Colonic mucosa (tissue), 4 donors: ENCODE measurements around the gene GFI1B. TPM values are rescaled to one million over a fixed set of nuclear protein-coding genes. Genes with fewer than 3 reads are reported as not detected.

Experiments
- DNase-seq: peaks from one replicate; pipeline ENCODE4 v3.0.0-alpha.2; 2020
- H3K27ac ChIP-seq: fragments of 200-600 bp; one replicate; pipeline ENCODE4 v1.8.0; 2021
- H3K27me3 ChIP-seq: fragments of 200-600 bp; one replicate; pipeline ENCODE4 v1.8.0; 2021
- H3K36me3 ChIP-seq: fragments of 200-600 bp; one replicate; pipeline ENCODE4 v1.8.0; 2021
- H3K4me1 ChIP-seq: fragments of 200-600 bp; one replicate; pipeline ENCODE4 v1.8.0; 2021; ENCODE audit warnings: mild to moderate bottlenecking
- H3K4me3 ChIP-seq: fragments of 200-600 bp; one replicate; pipeline ENCODE4 v1.8.0; 2021
- H3K9ac ChIP-seq, 2 donors: one replicate each; pipeline ENCODE4 v1.7.0; 2013; ENCODE audit warnings: control low read depth in 2 of 2, low read depth in 2 of 2, low read length in 2 of 2
- H3K9me3 ChIP-seq: fragments of 200-600 bp; one replicate; pipeline ENCODE4 v1.8.0; 2021
- intact Hi-C: fragments of 100-400 bp; cut with DNase I; formaldehyde crosslinking; loops from one replicate; pipeline ENCODE4 v1.14.1; 2022
- total RNA-seq, 2 donors: library from RNA; stranded (reverse); fragmentation: NEBNext Ultra II Directional in 1 of 2; extraction: Animal tissue kit (Norgen Biotek cat#: 25700) in 1 of 2; gene quantifications; one replicate each; pipeline ENCODE4 v1.2.1, GENCODE V29; 2021
- TF ChIP-seq, protein P1 (sequence below): fragments of 200-600 bp; IDR thresholded peaks from one replicate; pipeline ENCODE4 v1.8.0; 2022; ENCODE audit warnings: antibody characterized with exemption, mild to moderate bottlenecking
- donor health status: healthy.
- donor health status: DM: no; HTN: no; CAD: no.
- donor health status: DM: no; HTN: no; CAD: no.

GFI1B gene
- total RNA-seq, 2 donors from 2014 or later, result 1.1 to 1.3 TPM

DNA sequence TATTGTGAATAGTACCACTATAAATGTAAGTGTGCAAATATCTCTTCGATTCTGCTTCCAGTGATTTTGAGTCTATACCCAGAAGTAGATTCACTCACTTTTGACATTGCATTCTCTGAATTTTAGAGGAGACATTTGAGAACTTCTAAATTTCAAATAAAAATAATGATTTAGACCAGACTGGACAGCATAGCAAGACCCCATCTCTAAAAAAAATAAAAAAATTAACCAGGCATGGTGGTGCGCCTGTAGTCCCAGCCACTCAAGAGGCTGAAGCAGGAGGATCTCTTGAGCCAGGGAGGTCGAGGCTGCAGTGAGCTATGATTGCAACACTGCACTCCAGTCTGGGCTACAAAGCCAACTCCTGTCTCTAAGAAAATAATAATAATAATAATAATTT, 1.9 kb upstream of the GFI1B start:
- TF ChIP-seq, protein P1, sequence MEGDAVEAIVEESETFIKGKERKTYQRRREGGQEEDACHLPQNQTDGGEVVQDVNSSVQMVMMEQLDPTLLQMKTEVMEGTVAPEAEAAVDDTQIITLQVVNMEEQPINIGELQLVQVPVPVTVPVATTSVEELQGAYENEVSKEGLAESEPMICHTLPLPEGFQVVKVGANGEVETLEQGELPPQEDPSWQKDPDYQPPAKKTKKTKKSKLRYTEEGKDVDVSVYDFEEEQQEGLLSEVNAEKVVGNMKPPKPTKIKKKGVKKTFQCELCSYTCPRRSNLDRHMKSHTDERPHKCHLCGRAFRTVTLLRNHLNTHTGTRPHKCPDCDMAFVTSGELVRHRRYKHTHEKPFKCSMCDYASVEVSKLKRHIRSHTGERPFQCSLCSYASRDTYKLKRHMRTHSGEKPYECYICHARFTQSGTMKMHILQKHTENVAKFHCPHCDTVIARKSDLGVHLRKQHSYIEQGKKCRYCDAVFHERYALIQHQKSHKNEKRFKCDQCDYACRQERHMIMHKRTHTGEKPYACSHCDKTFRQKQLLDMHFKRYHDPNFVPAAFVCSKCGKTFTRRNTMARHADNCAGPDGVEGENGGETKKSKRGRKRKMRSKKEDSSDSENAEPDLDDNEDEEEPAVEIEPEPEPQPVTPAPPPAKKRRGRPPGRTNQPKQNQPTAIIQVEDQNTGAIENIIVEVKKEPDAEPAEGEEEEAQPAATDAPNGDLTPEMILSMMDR, result no peak
- Histone ChIP-seq H3K9me3 (no peaks in the 10 kb centered on the region), H3K27me3 (peaks cover 20% of the 10 kb centered on the region), H3K4me1 (peaks cover 5% of the 10 kb centered on the region), H3K27ac (no peak overlapping the region), H3K36me3 (no peaks in the 10 kb centered on the region), H3K9ac (no peak overlapping the region), H3K4me3 (no peak overlapping the region)
- intact Hi-C loops, result loop anchor here (10.0 kb wide), 2 partner anchors 172 to 472 kb away; no protein-coding TSS in a partner anchor
- no peak for DNase-seq

DNA sequence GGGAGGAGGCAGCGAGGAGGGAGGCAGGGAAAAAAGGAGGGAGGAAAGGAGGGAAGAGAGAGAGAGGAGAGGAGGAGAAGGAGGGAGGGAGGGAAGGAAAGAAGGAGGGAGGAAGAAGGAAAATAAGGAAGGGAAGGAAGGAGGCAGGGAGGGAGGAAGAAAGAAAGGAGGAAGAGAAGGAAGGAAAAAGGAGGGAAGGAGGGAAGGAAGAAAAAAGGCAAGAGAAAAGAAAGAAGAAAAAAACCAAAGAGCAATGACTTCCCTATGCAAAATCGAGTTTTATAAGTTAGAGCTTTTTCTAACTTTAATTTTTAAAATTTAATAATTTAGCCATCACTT, 413 bp upstream of the GFI1B start:
- TF ChIP-seq, protein P1, result no peak
- H3K9me3 ChIP-seq, result no peaks in the 10 kb centered on the region
- intact Hi-C loops, result loop anchor here (10.0 kb wide), 2 partner anchors 173 to 473 kb away; no protein-coding TSS in a partner anchor
- H3K27me3 ChIP-seq, result peaks cover 20% of the 10 kb centered on the region
- no peaks in the 10 kb centered on the region for H3K36me3 ChIP-seq
- H3K4me1 ChIP-seq, result no peaks in the 10 kb centered on the region
- no peak overlapping the region for H3K4me3 ChIP-seq
- DNase-seq, result no peak
- H3K9ac ChIP-seq, result no peak overlapping the region
- H3K27ac ChIP-seq, result no peak overlapping the region

DNA sequence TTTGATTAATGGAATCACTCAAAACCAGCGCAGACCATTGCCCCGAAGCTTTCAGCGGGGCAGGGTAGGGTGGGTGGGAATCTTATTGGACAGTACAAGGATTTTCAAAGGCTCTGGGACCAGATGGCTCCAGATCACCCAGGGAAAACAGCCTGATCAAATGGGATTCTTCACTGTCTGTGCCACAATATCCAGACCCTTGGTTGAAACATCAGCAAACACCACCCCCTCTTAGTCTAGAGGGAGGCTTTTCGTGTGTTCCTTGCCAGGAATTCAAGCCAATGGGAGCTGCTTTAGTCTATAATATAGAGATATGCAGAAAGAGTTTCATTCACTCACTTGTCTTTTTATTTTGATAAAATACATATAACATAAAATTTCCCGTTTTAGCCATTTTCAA, 1.7 kb downstream of the GFI1B start:
- peaks cover 20% of the 10 kb centered on the region for H3K27me3 ChIP-seq
- TF ChIP-seq, protein P1, result no peak
- intact Hi-C loops, result no loop called here
- H3K36me3 ChIP-seq, result no peaks in the 10 kb centered on the region
- H3K9me3 ChIP-seq, result no peaks in the 10 kb centered on the region
- H3K4me3 ChIP-seq, result no peak overlapping the region
- H3K27ac ChIP-seq, result no peak overlapping the region
- no peak overlapping the region for H3K9ac ChIP-seq
- no peaks in the 10 kb centered on the region for H3K4me1 ChIP-seq
- no peak for DNase-seq

DNA sequence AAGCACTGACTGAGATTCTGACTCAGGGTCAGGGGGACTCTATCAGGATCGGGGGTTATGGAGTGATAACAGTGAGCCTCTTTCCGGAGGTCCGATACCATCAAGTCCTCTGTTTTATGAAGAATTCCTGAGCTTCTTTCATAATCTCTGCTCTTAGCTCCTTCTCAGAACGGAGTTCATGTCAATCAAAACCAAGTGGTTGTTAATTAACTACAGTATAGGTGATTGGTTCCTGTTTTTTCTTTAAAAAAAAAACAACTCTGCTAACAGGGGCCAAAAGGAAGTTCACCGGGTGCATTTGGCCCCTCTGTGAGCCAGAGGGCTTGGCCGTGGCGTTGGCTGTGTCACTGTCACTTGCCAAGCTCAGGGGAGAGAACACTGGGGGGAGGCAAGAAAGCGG, 4.0 kb downstream of the GFI1B start:
- H3K36me3 ChIP-seq, result no peaks in the 10 kb centered on the region
- no peak overlapping the region for H3K27ac ChIP-seq
- H3K4me3 ChIP-seq, result no peak overlapping the region
- DNase-seq, result no peak
- TF ChIP-seq, protein P1, result no peak
- peaks cover 20% of the 10 kb centered on the region for H3K27me3 ChIP-seq
- no peaks in the 10 kb centered on the region for H3K9me3 ChIP-seq
- no peaks in the 10 kb centered on the region for H3K4me1 ChIP-seq
- intact Hi-C loops, result no loop called here
- H3K9ac ChIP-seq, result no peak overlapping the region

DNA sequence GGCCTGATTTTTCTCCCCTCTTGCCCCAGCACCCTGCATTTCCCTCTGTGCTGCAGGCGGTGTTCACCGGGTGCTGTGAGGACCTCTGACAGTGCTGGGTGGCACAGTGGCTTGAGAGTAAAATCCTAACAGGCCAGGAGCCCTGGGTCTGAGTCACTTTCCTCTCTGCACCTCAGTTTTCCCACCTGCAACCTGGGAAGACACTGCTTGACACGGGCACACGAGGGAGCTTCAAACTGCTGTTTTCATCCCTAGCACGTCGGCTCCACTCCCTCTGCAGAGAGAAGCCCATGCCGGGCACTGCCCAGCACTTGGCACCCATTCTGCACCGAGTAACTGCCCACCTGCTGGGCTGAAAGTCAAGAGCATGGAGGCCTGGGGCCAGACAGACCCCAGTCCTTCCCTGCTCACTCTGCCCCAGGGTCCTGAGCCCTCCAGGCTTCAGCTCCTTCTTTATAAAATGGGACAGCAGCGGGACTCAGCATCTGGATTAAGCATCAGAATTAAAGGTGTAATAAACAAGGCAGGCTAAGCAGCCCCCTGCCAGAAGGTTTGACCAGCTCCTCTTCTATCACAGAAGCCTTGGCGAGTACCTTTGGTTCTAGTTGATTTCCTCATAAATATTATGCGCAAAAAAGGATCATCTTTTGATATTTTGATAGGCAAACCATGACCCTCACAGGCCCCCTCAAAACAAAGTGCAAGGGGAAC, 5.2 kb downstream of the GFI1B start:
- no peak overlapping the region for H3K27ac ChIP-seq
- no peak overlapping the region for H3K4me3 ChIP-seq
- H3K4me1 ChIP-seq, result no peaks in the 10 kb centered on the region
- intact Hi-C loops, result no loop called here
- no peak overlapping the region for H3K9ac ChIP-seq
- TF ChIP-seq, protein P1, result no peak
- H3K9me3 ChIP-seq, result no peaks in the 10 kb centered on the region
- no peaks in the 10 kb centered on the region for H3K36me3 ChIP-seq
- DNase-seq, result no peak
- peaks cover 14% of the 10 kb centered on the region for H3K27me3 ChIP-seq
